ENCODE measurements around the gene OPCML. TPM values are rescaled to one million over a fixed set of nuclear protein-coding genes. Genes with fewer than 3 reads are reported as not detected.

Gene OPCML
- total and polyA plus RNA-seq, 2 experiments from 2014 or later: 0.21 to 0.51 TPM

DNA sequence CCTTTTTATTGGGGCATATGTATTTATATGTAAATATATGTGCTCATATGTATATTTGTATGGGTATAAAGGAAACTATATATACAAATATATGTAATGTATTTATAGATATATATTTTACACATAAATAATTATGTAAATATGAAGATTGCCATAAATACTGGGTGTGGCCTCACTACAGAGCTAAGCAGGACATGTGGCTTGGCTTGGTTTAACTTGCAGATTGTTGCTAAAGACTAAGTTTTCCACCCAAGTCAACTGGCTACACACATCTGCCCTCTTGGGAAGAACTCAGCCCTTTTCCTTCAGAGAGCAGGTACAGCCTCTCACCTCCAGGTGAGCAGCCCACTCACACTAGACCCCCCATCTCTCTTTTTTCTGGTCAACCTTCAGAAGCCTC is 315.5 kb downstream of the OPCML start:
- TF ChIP-seq, protein P1, sequence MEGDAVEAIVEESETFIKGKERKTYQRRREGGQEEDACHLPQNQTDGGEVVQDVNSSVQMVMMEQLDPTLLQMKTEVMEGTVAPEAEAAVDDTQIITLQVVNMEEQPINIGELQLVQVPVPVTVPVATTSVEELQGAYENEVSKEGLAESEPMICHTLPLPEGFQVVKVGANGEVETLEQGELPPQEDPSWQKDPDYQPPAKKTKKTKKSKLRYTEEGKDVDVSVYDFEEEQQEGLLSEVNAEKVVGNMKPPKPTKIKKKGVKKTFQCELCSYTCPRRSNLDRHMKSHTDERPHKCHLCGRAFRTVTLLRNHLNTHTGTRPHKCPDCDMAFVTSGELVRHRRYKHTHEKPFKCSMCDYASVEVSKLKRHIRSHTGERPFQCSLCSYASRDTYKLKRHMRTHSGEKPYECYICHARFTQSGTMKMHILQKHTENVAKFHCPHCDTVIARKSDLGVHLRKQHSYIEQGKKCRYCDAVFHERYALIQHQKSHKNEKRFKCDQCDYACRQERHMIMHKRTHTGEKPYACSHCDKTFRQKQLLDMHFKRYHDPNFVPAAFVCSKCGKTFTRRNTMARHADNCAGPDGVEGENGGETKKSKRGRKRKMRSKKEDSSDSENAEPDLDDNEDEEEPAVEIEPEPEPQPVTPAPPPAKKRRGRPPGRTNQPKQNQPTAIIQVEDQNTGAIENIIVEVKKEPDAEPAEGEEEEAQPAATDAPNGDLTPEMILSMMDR (IDR thresholded peaks at IDR 0.05; ENCODE audit: low read depth, low read length): no peak
- no peak overlapping the region for H3K4me3 ChIP-seq
- no peaks in the 10 kb centered on the region for H3K4me1 ChIP-seq (ENCODE audit: low read depth)
- no peak overlapping the region for H3K27ac ChIP-seq
- H3K27me3 ChIP-seq: peaks cover 6% of the 10 kb centered on the region
- no peaks in the 10 kb centered on the region for H3K36me3 ChIP-seq
- DNase-seq (ENCODE audit: low read depth in 1 of 2, low spot score in 1 of 2): no peak
- H3K9me3 ChIP-seq (ENCODE audit: low read depth): no peaks in the 10 kb centered on the region

DNA sequence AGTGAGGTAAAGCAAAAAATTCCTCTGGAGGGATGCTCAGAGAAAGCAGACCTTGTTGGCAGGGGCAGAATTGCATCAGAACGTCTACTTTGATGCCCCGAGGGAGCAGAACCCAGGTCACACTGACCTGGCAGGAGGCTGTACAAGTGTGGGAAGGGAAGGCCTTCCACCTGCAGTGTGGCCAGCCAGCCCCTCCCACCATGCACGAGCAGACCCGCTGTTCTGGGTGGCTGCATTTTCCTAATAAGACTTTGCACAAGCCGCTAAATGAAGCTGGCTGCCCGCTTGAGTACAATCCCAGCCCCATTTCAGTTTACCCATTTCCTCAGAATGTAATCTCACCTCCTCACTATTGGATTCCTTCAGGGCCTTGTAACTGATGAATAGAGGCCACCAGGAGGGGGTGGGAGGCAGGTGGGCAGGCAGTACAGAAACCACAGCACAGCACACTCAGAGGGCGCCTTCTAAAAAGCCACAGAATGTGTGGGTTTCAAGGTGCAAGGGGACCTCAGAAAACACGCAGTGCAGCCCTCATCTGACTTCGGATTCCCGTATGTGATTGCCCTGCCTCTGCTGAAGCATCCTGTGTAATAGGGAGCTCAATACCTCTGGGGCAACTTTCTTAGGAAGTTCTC is 316.6 kb downstream of the OPCML start:
- DNase-seq (ENCODE audit: low read depth in 1 of 2, low spot score in 1 of 2): no peak
- no peaks in the 10 kb centered on the region for H3K36me3 ChIP-seq
- H3K27me3 ChIP-seq: peaks cover 11% of the 10 kb centered on the region
- H3K9me3 ChIP-seq (ENCODE audit: low read depth): no peaks in the 10 kb centered on the region
- no peak overlapping the region for H3K27ac ChIP-seq
- H3K4me3 ChIP-seq: no peak overlapping the region
- TF ChIP-seq, protein P1 (IDR thresholded peaks at IDR 0.05; ENCODE audit: low read depth, low read length): no peak
- no peaks in the 10 kb centered on the region for H3K4me1 ChIP-seq (ENCODE audit: low read depth)

- Histone ChIP-seq H3K4me3 (no peak overlapping the region), H3K36me3 (no peaks in the 10 kb centered on the region), H3K27me3 (peaks cover 11% of the 10 kb centered on the region), H3K27ac (no peak overlapping the region), H3K4me1 (ENCODE audit: low read depth) (no peaks in the 10 kb centered on the region), H3K9me3 (ENCODE audit: low read depth) (no peaks in the 10 kb centered on the region)
- TF ChIP-seq, protein P1 (IDR thresholded peaks at IDR 0.05; ENCODE audit: low read depth, low read length): no peak
- no peak for DNase-seq (ENCODE audit: low read depth in 1 of 2, low spot score in 1 of 2)
These were observed 317.7 kb downstream of the OPCML start for GRCh38 chr11:133214646-133215045.

- Histone ChIP-seq H3K4me3 (no peak overlapping the region), H3K27me3 (peaks cover 17% of the 10 kb centered on the region), H3K4me1 (ENCODE audit: low read depth) (no peaks in the 10 kb centered on the region)
These were observed 320.1 kb downstream of the OPCML start for GRCh38 chr11:133212201-133212600.

GRCh38 chr11:133207995-133208394 is 324.3 kb downstream of the OPCML start:
- H3K9me3 ChIP-seq (ENCODE audit: low read depth): no peaks in the 10 kb centered on the region
- no peak overlapping the region for H3K27ac ChIP-seq
- H3K27me3 ChIP-seq: peaks cover 15% of the 10 kb centered on the region
- DNase-seq (ENCODE audit: low read depth in 1 of 2, low spot score in 1 of 2): no peak
- TF ChIP-seq, protein P1 (IDR thresholded peaks at IDR 0.05; ENCODE audit: low read depth, low read length): no peak
- H3K4me1 ChIP-seq (ENCODE audit: low read depth): no peaks in the 10 kb centered on the region
- no peak overlapping the region for H3K4me3 ChIP-seq
- H3K36me3 ChIP-seq: no peaks in the 10 kb centered on the region

More at GRCh38 chr11:133212201-133212600, 320.1 kb downstream of the OPCML start:
- Histone ChIP-seq H3K27ac (no peak overlapping the region), H3K36me3 (no peaks in the 10 kb centered on the region), H3K9me3 (ENCODE audit: low read depth) (no peaks in the 10 kb centered on the region)
- TF ChIP-seq, protein P1 (IDR thresholded peaks at IDR 0.05; ENCODE audit: low read depth, low read length): no peak
- DNase-seq (ENCODE audit: low read depth in 1 of 2, low spot score in 1 of 2): no peak

Measured in cardiac muscle cell (in vitro differentiated cells and primary cell).